ENCODE results near the gene PPIG.
"Not testable (repeated sequence)": the region's sequence is repeated elsewhere in the genome, so short reads cannot be mapped to it uniquely, and the experiment has no call there.

The PPIG gene

GRCh38 chr2:169584005-169584877, at the start of gene PPIG:
PPIG (plus strand) TSS chr2:169584351; CDS start chr2:169604042, 19,691 bp downstream.
- peak; percentile 88 for DNase-seq (ENCODE audit: low spot score)

- DNase-seq (ENCODE audit: low spot score) = not testable (repeated sequence)
These were observed 44.7 kb upstream of the PPIG start for GRCh38 chr2:169539460-169539859.

- no peak for DNase-seq (ENCODE audit: low spot score)
These were observed 44.0 kb upstream of the PPIG start for GRCh38 chr2:169540146-169540545.

GRCh38 chr2:169542433-169542832, 41.7 kb upstream of the PPIG start:
- no peak for DNase-seq (ENCODE audit: low spot score)

GRCh38 chr2:169546756-169547155, 37.4 kb upstream of the PPIG start:
- DNase-seq (ENCODE audit: low spot score) = no peak

GRCh38 chr2:169561364-169561763, 22.8 kb upstream of the PPIG start:
- DNase-seq (ENCODE audit: low spot score) = no peak

GRCh38 chr2:169562084-169562483, 22.1 kb upstream of the PPIG start:
- not testable (repeated sequence) for DNase-seq (ENCODE audit: low spot score)

- DNase-seq (ENCODE audit: low spot score) = no peak
These were observed 21.6 kb upstream of the PPIG start for GRCh38 chr2:169562519-169562918.

GRCh38 chr2:169565686-169566085, 18.5 kb upstream of the PPIG start:
- no peak for DNase-seq (ENCODE audit: low spot score)

- no peak for DNase-seq (ENCODE audit: low spot score)
These were observed 14.2 kb upstream of the PPIG start for GRCh38 chr2:169569948-169570347.

- not testable (repeated sequence) for DNase-seq (ENCODE audit: low spot score)
These were observed 13.4 kb upstream of the PPIG start for GRCh38 chr2:169570752-169571151.

GRCh38 chr2:169571571-169571970, 12.6 kb upstream of the PPIG start:
- DNase-seq (ENCODE audit: low spot score) = no peak

GRCh38 chr2:169572189-169572588, 12.0 kb upstream of the PPIG start:
- no peak for DNase-seq (ENCODE audit: low spot score)

GRCh38 chr2:169572821-169573159, 11.4 kb upstream of the PPIG start:
- no peak for DNase-seq (ENCODE audit: low spot score)

- peak; percentile 91 for DNase-seq (ENCODE audit: low spot score)
These were observed 10.8 kb upstream of the PPIG start, which contains the start of gene FASTKD1 for GRCh38 chr2:169573160-169573973. FASTKD1 (minus strand) TSS chr2:169573865; CDS start chr2:169572029, 1,836 bp downstream.

- DNase-seq (ENCODE audit: low spot score) = no peak
These were observed 10.2 kb upstream of the PPIG start for GRCh38 chr2:169573974-169574299.

GRCh38 chr2:169574539-169574938, 9.6 kb upstream of the PPIG start:
- DNase-seq (ENCODE audit: low spot score) = not testable (repeated sequence)

GRCh38 chr2:169575264-169575663, 8.9 kb upstream of the PPIG start:
- DNase-seq (ENCODE audit: low spot score) = not testable (repeated sequence)

GRCh38 chr2:169579044-169579443, 5.1 kb upstream of the PPIG start:
- no peak for DNase-seq (ENCODE audit: low spot score)

- DNase-seq (ENCODE audit: low spot score) = not testable (repeated sequence)
These were observed 1.4 kb upstream of the PPIG start for GRCh38 chr2:169582552-169583266.

- DNase-seq (ENCODE audit: low spot score) = no peak
These were observed 633 bp upstream of the PPIG start for GRCh38 chr2:169583518-169583917.

GRCh38 chr2:169585673-169586072, 1.5 kb downstream of the PPIG start:
- DNase-seq (ENCODE audit: low spot score) = no peak
